Fibroblast of skin of left quadriceps (primary cell): ENCODE measurements around the gene TCEAL9.
"Not testable (repeated sequence)": the region's sequence is repeated elsewhere in the genome, so short reads cannot be mapped to it uniquely, and the experiment has no call there.

Experiments used
- DNase-seq, 2 experiments: peaks; one replicate each; pipeline ENCODE4 v3.0.0-alpha.2; 2013; ENCODE audit warnings: low read depth in 2 of 2

Gene TCEAL9

GRCh38 chrX:103356130-103356798 is at the start of gene TCEAL9:
TCEAL9 (plus strand) TSS chrX:103356506; CDS start chrX:103357685, 1,179 bp downstream.
- DNase-seq = peak; percentile 51 to 54

DNA sequence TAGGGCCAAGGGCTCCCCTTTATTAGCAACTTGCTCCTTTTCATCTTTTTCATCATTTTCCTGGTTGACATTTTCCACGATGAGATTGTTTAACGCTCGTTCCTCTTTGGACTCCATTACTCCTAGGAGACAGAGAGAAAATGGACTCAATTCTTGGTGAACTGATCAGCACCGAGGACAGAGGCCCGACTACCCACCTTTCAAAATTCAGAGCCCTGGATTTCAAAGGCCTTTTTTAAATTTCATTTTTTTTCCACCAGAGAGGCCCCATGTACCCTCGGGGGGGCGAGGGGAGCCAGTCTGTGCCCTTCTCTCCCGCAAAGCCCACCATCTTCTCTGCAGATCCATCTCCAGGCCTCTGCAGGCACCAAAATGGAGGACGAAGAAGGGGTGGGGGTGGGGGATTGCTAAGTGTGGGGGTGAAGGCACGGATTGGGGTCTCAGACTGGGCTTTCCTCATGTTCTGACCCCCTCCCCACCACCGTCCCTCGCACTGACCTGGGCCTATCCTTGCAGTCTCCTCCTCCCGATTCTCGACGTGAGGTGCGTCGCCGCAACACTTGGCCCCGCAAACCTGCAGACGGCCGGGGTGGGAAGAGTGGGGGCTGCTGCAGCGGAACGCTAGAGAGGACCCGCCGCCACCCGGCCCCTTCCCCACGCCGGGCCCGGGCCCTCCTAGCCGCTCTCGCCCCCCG is 46.3 kb upstream of the TCEAL9 start:
- DNase-seq = no peak

DNA sequence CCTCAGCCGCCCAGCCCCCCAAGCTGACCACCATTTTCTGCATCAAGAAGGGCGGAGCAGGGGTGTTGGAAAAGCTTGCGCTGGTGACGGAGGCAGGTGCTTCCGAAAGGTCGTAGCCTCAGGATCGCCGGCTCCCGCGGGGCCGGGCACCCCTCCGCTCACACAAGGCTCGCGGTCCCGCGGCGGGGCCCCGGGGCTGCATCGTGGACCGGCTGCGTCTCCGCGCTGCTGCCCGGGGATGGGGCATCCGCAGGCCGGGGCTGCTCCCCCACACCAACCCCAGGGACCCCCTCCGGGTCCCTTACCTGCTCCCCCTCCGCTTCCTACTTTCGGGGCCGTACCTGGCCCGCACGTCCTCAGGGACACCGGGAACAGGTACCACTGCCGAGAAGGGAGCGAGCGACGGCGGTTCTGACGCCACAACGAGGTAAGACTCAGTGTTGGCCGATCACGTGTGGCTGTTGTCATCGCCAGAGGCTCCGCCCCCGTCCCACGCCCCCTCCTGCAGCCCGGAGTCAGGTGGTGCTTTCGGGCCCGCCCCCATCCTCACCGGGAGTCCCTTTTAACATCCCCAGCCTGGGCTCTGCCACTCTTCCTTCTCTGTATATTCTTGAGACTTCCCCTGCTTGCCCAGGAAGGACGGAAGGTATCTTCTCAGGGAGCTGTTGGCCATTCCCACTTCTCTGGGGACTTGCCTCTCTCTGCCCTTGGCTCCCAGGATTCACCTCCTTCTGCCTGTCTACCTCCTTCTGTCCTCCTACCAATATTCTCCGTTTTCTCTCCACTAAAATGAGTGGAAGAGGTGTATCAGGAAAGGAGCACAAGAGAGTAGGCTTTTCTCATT is 45.5 kb upstream of the TCEAL9 start, which contains the start of gene BEX2:
Gene BEX2 (minus strand): TSS at position 436 of the 844 bp plus-strand sequence. CDS start 1,014 bp downstream, outside the sequence.
- DNase-seq = no peak

GRCh38 chrX:103311399-103311780 is 44.9 kb upstream of the TCEAL9 start:
- DNase-seq = no peak

GRCh38 chrX:103329991-103330390 is 26.3 kb upstream of the TCEAL9 start, which contains the start of gene TCEAL7:
TCEAL7 (plus strand) TSS chrX:103330239; CDS start chrX:103331404, 1,165 bp downstream.
- DNase-seq = peak; percentile 6 to 9

DNA sequence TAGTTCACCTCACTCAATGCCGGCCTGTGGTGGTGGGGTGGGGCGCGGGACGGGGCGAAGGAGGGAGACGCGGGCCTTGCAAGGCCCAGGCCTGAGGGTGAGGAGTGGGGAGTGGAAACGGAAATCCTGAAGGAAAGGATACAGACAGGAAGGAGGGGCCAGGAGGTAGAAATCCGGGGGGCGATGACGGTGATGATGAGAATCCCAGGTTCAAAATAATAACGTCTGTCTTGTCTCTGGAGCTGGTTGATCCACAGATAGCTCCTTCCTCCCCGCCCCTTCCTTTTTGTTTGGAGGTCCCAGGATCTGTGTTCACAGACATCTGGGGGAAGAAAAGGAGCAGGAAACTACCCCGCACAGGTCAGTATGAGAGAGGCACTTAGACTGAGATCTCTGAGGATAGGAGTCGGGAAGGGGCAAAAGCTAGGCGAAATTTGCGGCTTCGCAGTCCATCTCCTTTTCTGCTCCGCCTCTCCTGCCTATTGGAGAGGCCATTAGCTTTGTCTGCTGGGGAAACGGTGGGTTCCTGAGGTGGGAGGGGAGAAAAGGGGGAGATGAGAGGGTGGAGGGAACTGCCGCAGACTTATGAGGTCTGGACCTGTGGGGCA is 25.5 kb upstream of the TCEAL9 start:
- peak; percentile 3 to 5 for DNase-seq

DNA sequence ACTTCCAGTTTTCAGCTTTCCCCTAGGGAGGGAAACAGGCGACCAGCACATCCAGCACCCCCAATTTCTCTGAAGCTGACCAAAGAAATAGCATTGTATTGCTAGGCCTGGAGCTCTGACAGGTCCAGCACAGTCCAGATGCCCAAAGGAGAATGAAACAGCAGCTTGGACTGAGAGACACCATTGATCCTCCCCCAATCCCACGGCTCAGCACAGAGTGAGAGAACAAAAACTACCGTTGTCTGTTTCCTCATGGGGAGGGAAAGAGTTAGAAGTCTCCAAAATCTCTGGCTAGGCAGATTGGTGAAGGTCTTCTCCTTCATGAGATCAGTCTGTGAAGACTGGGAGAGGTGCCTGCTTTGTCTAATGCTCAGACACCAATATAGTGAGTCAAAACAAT is 17.6 kb upstream of the TCEAL9 start:
- DNase-seq = no peak

DNA sequence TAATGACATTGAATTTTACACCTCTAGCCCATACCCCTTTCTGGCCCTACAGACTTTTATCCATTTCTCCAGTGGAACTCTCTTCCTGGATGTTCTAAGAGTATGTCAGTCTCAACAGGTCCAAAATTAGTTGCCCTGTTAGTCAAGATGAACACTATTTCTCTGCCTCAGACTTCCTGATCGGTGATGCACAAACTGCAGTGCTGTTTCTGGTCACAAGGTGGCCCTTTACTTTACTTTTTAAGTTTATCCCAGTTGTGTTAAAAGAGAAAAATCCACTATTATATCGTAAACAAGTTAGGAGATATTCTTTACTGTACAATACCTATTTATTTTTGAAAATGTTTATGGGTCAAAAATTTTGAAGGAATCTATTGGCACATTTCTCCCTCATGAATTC is 13.2 kb upstream of the TCEAL9 start:
- no peak for DNase-seq

DNA sequence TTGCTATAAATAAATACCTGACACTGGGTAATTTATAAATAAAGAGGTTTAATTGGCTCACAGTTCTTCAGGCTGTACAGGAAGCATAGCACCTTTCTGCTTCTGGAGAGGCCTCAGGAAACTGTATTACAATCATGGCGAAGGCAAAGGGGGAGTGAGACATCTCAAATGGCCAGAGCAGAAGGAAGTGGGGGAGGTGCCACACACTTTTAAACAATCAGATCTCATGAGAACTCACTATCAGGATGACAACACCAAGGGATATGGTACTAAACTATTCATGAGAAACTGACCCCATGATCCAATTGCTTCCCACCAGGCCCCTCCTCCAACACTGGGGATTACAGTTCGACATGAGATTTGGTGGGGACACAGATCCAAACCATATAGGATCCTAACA is 11.7 kb upstream of the TCEAL9 start:
- no peak for DNase-seq

DNA sequence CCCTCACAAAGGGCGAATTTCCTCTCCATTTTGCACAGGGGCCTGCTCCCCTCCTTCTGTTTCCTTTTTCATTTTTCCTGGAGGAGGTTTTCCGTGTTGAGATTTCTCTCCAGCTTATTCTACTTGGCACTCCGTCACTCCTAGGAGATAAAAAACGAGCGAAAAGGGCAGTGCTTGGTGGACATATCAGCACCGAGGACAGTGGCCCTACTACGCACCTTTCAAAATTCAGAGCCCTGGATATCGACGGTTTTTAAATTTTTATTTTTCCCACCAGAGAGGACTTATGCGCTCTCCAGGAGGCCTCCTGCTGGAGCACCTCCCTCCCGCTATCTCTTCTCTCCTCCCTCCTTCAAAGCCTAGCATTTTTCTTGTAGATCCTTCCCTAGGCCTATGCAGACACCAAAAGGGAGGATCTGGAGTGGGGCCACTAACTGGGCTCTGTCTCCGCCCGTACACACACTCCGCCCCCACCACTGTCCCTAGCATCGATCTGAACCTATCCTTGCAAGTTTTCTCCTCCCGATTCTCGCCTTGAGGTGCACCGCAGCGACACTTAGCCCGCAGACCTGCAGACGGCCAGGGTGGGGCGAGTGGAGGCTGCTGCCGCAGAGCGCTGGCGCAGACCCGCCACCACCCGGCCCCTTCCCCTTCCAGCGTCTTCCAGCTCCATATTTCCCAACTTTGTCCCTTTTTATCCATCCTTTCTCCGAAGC is 8.5 kb upstream of the TCEAL9 start:
- no peak for DNase-seq

DNA sequence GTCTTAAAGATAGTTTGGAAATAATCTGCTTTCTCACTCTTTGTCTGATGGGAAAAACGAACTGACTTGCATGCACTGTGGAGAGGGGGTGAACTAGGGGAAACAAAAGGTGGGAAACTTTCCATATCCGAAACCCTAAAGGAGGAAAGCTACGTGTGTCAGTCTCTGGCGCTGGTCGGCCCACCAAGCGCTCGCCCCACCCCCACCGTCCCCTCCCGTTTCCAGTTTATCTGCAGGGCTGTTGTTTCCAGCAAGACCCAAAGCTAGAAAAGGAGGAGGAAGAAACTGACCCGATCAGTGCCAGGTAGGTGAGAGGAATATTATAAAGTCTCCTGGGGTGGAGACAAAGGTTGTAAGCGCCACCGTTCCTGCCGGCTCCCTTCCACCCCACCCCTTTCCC is 552 bp downstream of the TCEAL9 start:
- DNase-seq = no peak

GRCh38 chrX:103357871-103358270 is 1.6 kb downstream of the TCEAL9 start:
- no peak for DNase-seq

DNA sequence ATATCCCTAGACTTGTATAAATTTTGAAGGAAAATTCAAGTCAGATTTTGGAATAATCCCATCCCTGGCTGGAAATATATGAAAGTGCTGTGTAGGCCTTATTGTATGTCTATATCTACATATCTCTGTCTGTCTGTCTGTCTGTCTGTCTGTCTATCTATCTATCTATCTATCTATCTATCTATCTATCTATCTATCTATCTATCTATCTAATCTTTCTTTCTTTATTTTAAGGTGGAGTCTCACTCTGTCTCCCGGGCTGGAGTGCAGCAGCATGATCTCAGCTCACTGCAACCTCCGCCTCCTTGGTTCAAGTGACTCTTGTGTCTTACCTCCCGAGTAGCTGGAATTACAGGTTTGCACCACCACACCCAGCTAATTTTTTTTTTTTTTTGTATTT is 3.3 kb downstream of the TCEAL9 start:
- DNase-seq = not testable (repeated sequence)

DNA sequence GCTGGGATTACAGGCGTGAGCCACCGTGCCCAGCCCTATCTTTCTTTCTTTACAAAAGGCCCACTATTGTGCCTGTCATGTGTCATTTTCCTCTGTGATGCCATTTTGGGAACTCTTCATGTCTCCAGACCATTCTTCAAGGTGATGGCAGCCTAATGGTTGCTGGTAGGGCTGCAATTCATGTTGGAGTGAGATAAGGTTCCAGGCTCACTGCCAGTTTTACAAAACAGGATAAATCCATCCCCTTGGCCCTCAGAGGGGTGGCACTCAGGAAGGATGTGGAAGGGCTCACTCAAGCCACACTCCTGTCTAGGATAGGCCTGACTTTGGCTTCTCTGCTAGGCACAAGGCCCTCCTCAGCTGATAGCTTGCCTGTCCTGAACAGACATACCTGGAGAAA is 3.8 kb downstream of the TCEAL9 start:
- no peak for DNase-seq

GRCh38 chrX:103360916-103361315 is 4.6 kb downstream of the TCEAL9 start:
- no peak for DNase-seq

GRCh38 chrX:103361798-103362197 is 5.5 kb downstream of the TCEAL9 start:
- no peak for DNase-seq

- no peak for DNase-seq
These were observed 6.2 kb downstream of the TCEAL9 start for GRCh38 chrX:103362474-103362873.

- no peak for DNase-seq
These were observed 6.7 kb downstream of the TCEAL9 start for GRCh38 chrX:103363046-103363445.

DNA sequence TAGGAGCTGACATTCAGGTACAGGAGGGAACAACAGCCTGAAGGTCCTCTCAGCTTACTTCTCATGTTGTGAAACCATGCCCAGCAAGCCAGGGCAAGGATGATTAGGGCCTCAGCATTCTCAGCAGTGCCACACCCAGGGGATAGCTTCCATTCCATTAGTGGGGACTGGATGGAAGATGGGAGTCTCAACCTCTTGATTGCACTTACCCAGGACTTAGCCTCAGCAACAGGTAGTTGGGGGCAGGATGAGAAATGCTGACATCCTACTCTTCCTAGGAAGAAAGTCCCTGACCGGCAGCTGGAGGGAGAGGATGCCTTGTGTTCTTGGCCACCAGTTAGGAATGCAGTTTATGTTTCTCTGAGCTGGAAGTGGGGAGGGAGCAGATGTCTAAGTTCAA is 11.2 kb downstream of the TCEAL9 start:
- DNase-seq = no peak

- DNase-seq = no peak
These were observed 13.2 kb downstream of the TCEAL9 start for GRCh38 chrX:103369479-103369878.

- DNase-seq = no peak
These were observed 16.6 kb downstream of the TCEAL9 start for GRCh38 chrX:103372886-103373285.
